PC-9 (cell line): Measurements from ENCODE around the gene RIPOR1.

ENCODE experiments used
- EZH2 ChIP-seq: fragments of 200-600 bp; sonication (generic); IDR thresholded peaks from 2 replicates; pipeline ENCODE4 v1.8.0; 2017; ENCODE audit warnings: antibody characterized with exemption, low read depth
- TF ChIP-seq, protein P1 (sequence below): fragments of 200-600 bp; sonication (generic); conservative IDR thresholded peaks from 2 replicates; pipeline ENCODE4 v1.6.1; 2017; ENCODE audit warnings: mixed run types, antibody characterized with exemption, mild to moderate bottlenecking, moderate library complexity

- TF ChIP-seq, protein P1, sequence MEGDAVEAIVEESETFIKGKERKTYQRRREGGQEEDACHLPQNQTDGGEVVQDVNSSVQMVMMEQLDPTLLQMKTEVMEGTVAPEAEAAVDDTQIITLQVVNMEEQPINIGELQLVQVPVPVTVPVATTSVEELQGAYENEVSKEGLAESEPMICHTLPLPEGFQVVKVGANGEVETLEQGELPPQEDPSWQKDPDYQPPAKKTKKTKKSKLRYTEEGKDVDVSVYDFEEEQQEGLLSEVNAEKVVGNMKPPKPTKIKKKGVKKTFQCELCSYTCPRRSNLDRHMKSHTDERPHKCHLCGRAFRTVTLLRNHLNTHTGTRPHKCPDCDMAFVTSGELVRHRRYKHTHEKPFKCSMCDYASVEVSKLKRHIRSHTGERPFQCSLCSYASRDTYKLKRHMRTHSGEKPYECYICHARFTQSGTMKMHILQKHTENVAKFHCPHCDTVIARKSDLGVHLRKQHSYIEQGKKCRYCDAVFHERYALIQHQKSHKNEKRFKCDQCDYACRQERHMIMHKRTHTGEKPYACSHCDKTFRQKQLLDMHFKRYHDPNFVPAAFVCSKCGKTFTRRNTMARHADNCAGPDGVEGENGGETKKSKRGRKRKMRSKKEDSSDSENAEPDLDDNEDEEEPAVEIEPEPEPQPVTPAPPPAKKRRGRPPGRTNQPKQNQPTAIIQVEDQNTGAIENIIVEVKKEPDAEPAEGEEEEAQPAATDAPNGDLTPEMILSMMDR = no peak
- no peak for TF ChIP-seq EZH2
Measured at GRCh38 chr16:67519242-67519641, 9.4 kb upstream of the RIPOR1 start.
